Kidney (tissue), 14 donors: ENCODE measurements around the gene LHX1. TPM values are rescaled to one million over a fixed set of nuclear protein-coding genes. Genes with fewer than 3 reads are reported as not detected.
A peak's percentile ranks its signal among the peaks of the same experiment; 100 is the strongest.

Source experiments
- DNase-seq, 5 donors: peaks; one replicate each; pipeline ENCODE4 v3.0.0-alpha.2; 2013 to 2020
- FAIRE-seq: peaks from 2 replicates; lab custom pipeline; 2012; peaks lifted over from hg19 to GRCh38; lab: Jason Lieb, UNC
- H3K27ac ChIP-seq, 2 donors: one replicate each; pipeline ENCODE4 v1.7.0; 2013; ENCODE audit warnings: low read depth in 2 of 2, low read length in 2 of 2, inconsistent platforms in 1 of 2
- H3K27me3 ChIP-seq: one replicate; pipeline ENCODE4 v1.7.1; 2013; ENCODE audit warnings: low read length, inconsistent platforms; ENCODE audit not compliant: control insufficient read depth, insufficient read depth
- H3K36me3 ChIP-seq, 3 donors: one replicate each; pipeline versions ENCODE4 v1.7.0 to v1.7.1; 2013; ENCODE audit warnings: low read length in 3 of 3, control low read depth in 1 of 3, inconsistent platforms in 1 of 3; ENCODE audit not compliant: insufficient read depth in 3 of 3, control insufficient read depth in 2 of 3
- H3K4me1 ChIP-seq, 3 donors: one replicate each; pipeline versions ENCODE4 v1.7.0 to v1.7.1; 2013; ENCODE audit warnings: low read length in 3 of 3, inconsistent platforms in 1 of 3, low read depth in 1 of 3; ENCODE audit not compliant: control insufficient read depth in 2 of 3, insufficient read depth in 2 of 3
- H3K4me3 ChIP-seq, 3 donors: one replicate each; pipeline versions ENCODE4 v1.7.0 to v1.8.1; 2013; ENCODE audit warnings: low read length in 3 of 3, control low read depth in 1 of 3, inconsistent platforms in 1 of 3
- H3K9ac ChIP-seq, 3 donors: one replicate each; pipeline versions ENCODE4 v1.7.0 to v1.7.1; 2013; ENCODE audit warnings: low read length in 3 of 3, control low read depth in 1 of 3, inconsistent platforms in 1 of 3
- H3K9me3 ChIP-seq, 3 donors: one replicate each; pipeline versions ENCODE4 v1.7.0 to v1.7.1; 2013; ENCODE audit warnings: low read length in 3 of 3, control low read depth in 1 of 3, inconsistent platforms in 1 of 3; ENCODE audit not compliant: control insufficient read depth in 2 of 3, insufficient read depth in 1 of 3
- intact Hi-C: fragments of 100-400 bp; cut with DNase I; formaldehyde crosslinking; loops from one replicate; pipeline ENCODE4 v1.11.1; 2022
- polyA plus RNA-seq: library from polyadenylated mRNA; stranded (reverse); fragments of 350-450 nt; fragmentation: Illumina TruSeq; extraction: RNeasy Lipid Tissue Mini Kit (QIAGEN cat#74804); gene quantifications from one replicate; pipeline ENCODE4 v1.2.3, GENCODE V29; 2014; ENCODE audit warnings: low read depth, low replicate concordance; ENCODE audit not compliant: insufficient read depth
- total RNA-seq: library from RNA; stranded (reverse); fragmentation: NEBNext Ultra II Directional; extraction: Animal tissue kit (Norgen Biotek cat#: 25700); gene quantifications from one replicate; pipeline ENCODE4 v1.2.1, GENCODE V29; 2021
- TF ChIP-seq, protein P1 (sequence below): IDR thresholded peaks from 3 replicates; pipeline ENCODE4 v1.5.1; 2012; ENCODE audit warnings: mild to moderate bottlenecking, moderate library complexity, borderline replicate concordance; ENCODE audit not compliant: insufficient read depth; ENCODE audit errors: extremely low read depth
- donor health status: control.
- donor health status: control.
- donor health status: control.
- donor health status: control.
- donor health status: control.
- donor health status: DM: yes; HTN: yes; CAD: no.
- donor health status: Normal renal cell carcinoma (clear cell type).

LHX1 gene
- total and polyA plus RNA-seq, 2 donors from 2014 or later: 10.6 to 18.4 TPM

DNA sequence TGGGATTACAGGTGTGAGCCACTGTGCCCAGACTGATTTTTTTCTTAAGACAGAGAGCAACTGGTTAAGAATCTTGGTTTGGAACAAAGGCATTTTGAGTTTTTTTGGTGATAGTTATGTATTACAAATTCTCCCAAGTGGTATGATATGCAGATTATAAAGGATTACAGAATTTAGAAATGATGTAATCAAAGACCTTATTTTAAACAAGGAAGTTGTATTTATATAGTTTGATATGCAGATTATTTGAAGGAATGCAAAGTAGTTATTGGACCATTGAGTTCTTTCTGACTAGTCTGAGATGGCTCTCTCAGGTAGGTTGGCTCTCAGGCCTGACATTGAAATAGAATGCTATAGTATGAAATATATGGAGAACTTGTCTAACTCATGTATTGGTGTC lies 46.3 kb downstream of the LHX1 start:
- Histone ChIP-seq H3K27ac (no peak overlapping the region), H3K9ac (no peak overlapping the region), H3K4me1 (peaks cover 2 to 5% (median 2%) of the 10 kb centered on the region in 3 donors), H3K27me3 (no peaks in the 10 kb centered on the region), H3K9me3 (no peaks in the 10 kb centered on the region), H3K4me3 (no peak overlapping the region), H3K36me3 (peaks cover 0 to 3% (median 2%) of the 10 kb centered on the region in 3 donors)
- FAIRE-seq (no peak), DNase-seq (no peak)
- TF ChIP-seq, protein P1, sequence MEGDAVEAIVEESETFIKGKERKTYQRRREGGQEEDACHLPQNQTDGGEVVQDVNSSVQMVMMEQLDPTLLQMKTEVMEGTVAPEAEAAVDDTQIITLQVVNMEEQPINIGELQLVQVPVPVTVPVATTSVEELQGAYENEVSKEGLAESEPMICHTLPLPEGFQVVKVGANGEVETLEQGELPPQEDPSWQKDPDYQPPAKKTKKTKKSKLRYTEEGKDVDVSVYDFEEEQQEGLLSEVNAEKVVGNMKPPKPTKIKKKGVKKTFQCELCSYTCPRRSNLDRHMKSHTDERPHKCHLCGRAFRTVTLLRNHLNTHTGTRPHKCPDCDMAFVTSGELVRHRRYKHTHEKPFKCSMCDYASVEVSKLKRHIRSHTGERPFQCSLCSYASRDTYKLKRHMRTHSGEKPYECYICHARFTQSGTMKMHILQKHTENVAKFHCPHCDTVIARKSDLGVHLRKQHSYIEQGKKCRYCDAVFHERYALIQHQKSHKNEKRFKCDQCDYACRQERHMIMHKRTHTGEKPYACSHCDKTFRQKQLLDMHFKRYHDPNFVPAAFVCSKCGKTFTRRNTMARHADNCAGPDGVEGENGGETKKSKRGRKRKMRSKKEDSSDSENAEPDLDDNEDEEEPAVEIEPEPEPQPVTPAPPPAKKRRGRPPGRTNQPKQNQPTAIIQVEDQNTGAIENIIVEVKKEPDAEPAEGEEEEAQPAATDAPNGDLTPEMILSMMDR: no peak
- intact Hi-C loops: no loop called here

DNA sequence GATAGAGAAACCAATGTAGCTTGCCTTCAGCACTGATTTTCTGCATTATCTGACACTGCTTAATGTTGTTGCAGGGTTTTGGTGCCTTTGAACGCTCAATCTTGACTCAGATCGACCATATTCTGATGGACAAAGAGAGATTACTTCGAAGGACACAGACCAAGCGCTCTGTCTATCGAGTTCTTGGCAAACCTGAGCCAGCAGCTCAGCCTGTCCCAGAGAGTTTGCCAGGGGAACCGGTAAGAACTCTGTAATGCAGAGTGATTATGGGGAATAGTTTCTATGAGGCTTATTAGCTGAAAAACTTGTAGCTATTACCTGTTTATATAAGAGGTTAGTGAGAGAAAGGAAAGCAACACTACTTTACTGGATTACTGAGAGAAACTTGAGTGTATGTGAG lies 51.9 kb downstream of the LHX1 start:
- Histone ChIP-seq H3K9me3 (no peaks in the 10 kb centered on the region), H3K4me3 (no peak overlapping the region), H3K27ac (no peak overlapping the region), H3K9ac (no peak overlapping the region), H3K27me3 (no peaks in the 10 kb centered on the region), H3K36me3 (peaks cover 7 to 10% (median 8%) of the 10 kb centered on the region in 3 donors), H3K4me1 (no peaks in the 10 kb centered on the region)
- TF ChIP-seq, protein P1: no peak
- FAIRE-seq (no peak), DNase-seq (no peak)
- intact Hi-C loops: no loop called here

DNA sequence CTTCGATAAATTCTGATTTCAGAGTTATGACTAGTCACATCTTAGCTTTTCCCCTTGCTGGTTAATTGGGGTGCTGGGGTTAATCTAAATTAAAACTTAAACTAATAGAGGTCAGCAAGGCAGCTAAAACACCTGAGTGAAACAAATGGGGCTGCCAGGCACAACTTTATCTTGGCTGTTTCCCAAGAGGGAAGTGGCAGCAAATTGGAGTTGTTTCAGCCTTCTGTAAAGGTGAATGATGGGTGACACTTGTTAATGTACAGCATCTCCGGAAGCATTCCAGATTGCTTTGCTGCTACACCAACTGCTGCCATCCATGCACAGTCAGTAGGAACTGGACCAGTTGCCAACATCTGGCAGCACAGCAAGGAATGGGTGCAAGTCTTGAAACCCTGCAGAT lies 55.4 kb downstream of the LHX1 start:
- H3K4me1 ChIP-seq: no peaks in the 10 kb centered on the region
- intact Hi-C loops: no loop called here
- no peak overlapping the region for H3K27ac ChIP-seq
- DNase-seq: peak in 1 of 5 donors; percentile 11
- H3K4me3 ChIP-seq: no peak overlapping the region
- H3K27me3 ChIP-seq: no peaks in the 10 kb centered on the region
- H3K36me3 ChIP-seq: peaks cover 15 to 27% (median 16%) of the 10 kb centered on the region in 3 donors
- H3K9ac ChIP-seq: no peak overlapping the region
- H3K9me3 ChIP-seq: no peaks in the 10 kb centered on the region
- no peak for FAIRE-seq
- TF ChIP-seq, protein P1: no peak

DNA sequence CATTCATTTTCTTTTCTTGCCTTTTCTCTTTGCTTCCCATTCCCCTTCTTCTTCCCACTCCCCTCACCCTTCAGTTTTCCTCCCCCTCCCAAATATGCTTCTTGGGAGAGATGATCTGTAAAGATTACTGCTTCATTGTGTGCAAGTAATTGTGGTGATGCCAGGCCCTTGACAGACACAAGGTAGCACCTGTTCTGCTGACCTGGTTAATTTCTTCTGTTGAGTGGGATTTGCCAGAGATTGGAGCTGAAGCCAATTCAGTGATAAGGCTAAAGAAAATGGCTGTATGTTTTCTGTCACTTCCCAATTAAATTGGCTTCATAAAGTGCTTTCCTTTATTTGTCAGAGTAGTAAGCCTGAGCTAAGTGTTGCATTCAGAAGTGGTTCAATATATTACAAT lies 56.0 kb downstream of the LHX1 start:
- no peak for DNase-seq
- H3K27me3 ChIP-seq: no peaks in the 10 kb centered on the region
- no peak overlapping the region for H3K4me3 ChIP-seq
- H3K9me3 ChIP-seq: no peaks in the 10 kb centered on the region
- no peak for FAIRE-seq
- peaks cover 17 to 32% (median 18%) of the 10 kb centered on the region in 3 donors for H3K36me3 ChIP-seq
- intact Hi-C loops: no loop called here
- no peak overlapping the region for H3K27ac ChIP-seq
- TF ChIP-seq, protein P1: no peak
- H3K9ac ChIP-seq: no peak overlapping the region
- no peaks in the 10 kb centered on the region for H3K4me1 ChIP-seq
